ENCODE data around the gene CNTNAP2. TPM values are rescaled to one million over a fixed set of nuclear protein-coding genes. Genes with fewer than 3 reads are reported as not detected.

Gene CNTNAP2
- total RNA-seq, 1 donor from 2014 or later, result 0.49 TPM

DNA sequence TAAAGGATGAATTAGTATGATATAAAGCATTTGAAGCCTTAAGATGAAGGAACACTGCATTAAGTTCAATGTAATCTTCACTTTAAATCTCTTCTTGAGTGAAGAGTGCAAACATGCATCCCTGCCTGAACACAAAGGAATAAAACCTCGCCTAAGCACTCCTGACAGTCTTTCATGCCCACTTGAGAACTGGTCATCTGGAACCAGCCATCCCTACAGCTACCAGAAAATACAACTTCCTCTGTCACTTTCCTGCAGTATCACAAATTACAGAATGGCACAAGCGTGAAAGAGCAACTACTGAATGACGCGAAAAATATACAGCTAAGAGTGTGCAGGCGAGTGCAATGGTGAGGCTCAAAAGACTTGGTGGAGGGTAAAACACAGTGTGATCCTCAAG lies 1079.9 kb downstream of the CNTNAP2 start:
- intact Hi-C loops (cut with DNase I), result no loop called here
- DNase-seq (ENCODE audit: low spot score), result no peak

GRCh38 chr7:147197006-147197405 lies 1080.4 kb downstream of the CNTNAP2 start:
- DNase-seq (ENCODE audit: low spot score) (no peak), ATAC-seq (no peak)
- intact Hi-C loops (cut with DNase I), result no loop called here

More for the DNA sequence above, 1079.9 kb downstream of the CNTNAP2 start:
- no peak for ATAC-seq

GRCh38 chr7:147199868-147200267 lies 1083.3 kb downstream of the CNTNAP2 start:
- no peak for DNase-seq (ENCODE audit: low spot score)
- intact Hi-C loops (cut with DNase I), result no loop called here
- no peak for ATAC-seq

DNA sequence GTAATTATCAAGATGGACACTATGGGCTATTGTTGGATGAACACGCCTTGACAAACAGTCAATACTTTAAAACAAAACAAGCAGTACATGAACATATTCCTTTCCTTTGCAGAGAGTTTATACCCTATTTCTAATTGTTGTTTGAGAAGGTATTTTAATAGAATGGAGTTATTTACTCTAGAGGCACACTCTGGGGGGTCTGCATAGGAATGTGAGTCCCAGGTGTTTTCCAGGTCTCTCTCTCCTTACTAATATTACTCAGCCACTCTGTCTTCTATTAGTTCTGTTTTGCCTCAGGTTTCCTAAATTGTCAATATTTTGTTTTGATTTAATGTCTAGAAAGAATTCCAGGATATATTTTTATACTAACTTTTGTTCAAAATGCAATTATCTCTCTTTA lies 1091.4 kb downstream of the CNTNAP2 start:
- ATAC-seq, result no peak

GRCh38 chr7:147231275-147231674 lies 1114.7 kb downstream of the CNTNAP2 start:
- DNase-seq (ENCODE audit: low spot score) (no peak), ATAC-seq (no peak)
- intact Hi-C loops (cut with DNase I), result no loop called here

More for the DNA sequence above, 1091.4 kb downstream of the CNTNAP2 start:
- DNase-seq (ENCODE audit: low spot score), result no peak
- intact Hi-C loops (cut with DNase I), result no loop called here

GRCh38 chr7:147235645-147236382 lies 1119.2 kb downstream of the CNTNAP2 start:
- DNase-seq (ENCODE audit: low spot score), result no peak
- peak; percentile 90 for ATAC-seq
- intact Hi-C loops (cut with DNase I), result no loop called here

DNA sequence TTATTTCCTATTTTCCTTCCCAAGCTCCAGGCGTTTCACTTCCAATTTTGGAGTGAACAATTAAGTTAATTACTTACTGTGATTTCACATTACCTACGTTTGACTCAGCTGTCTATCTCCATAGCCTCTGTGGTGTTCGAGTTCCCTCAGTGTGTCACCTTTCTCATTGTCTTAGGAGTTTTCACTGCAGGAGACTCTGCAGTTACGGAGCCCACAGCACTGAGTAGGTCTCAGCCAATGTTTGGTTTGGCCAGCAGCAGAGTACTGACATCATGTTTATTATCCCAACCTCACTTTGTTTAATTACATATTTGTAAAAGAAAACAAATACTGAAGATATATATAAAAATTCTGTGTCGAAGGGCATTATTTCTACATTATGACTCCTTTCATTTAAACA lies 1123.9 kb downstream of the CNTNAP2 start:
- intact Hi-C loops (cut with DNase I), result no loop called here
- DNase-seq (ENCODE audit: low spot score), result no peak
- no peak for ATAC-seq

DNA sequence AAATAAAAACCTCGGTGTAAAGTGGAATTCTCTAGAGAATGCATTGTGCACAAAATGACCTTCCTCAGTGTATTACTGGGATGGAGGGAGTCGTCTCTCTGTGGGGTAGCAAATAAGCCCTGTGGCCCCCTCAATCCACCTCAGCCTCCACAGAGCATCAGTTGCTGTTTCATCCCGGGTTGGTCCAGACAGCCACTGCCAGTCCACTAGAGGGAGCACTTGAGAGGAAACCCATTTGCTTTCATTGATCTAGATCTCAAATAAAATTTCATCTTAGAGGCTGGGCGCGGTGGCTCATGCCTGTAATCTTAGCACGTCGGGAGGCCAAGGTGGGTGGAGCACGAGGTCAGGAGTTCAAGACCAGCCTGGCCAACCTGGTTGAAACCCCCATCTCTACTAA lies 1128.7 kb downstream of the CNTNAP2 start:
- ATAC-seq (peak; percentile 69), DNase-seq (ENCODE audit: low spot score) (peak; percentile 59)
- intact Hi-C loops (cut with DNase I), result no loop called here

DNA sequence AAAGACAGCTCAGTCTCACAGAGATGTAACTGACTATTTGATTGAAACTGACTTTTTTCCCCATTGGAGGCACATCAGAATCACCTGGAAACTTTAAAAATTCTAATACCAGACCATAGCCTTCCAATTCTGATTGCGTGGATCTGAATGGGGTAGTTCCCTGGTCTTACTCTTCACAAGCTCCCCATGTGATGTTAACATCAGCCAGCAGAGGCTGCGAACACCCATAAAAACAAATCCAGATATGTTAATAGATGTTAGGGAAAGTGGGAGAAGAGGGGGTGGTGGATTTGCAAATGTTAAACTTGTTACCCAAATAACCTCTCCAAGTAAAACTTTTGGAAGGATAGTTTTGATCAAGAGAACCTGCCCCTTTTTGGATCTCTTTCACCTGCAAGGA lies 1133.4 kb downstream of the CNTNAP2 start:
- DNase-seq (ENCODE audit: low spot score), result no peak
- intact Hi-C loops (cut with DNase I), result no loop called here
- ATAC-seq, result no peak

- DNase-seq (ENCODE audit: low spot score), result no peak
- intact Hi-C loops (cut with DNase I), result no loop called here
- no peak for ATAC-seq
Measured at GRCh38 chr7:147251751-147252325, 1135.2 kb downstream of the CNTNAP2 start.

- no peak for ATAC-seq
- intact Hi-C loops (cut with DNase I), result no loop called here
- DNase-seq (ENCODE audit: low spot score), result no peak
Measured at GRCh38 chr7:147261693-147262092, 1145.1 kb downstream of the CNTNAP2 start.

GRCh38 chr7:147265528-147265927 lies 1148.9 kb downstream of the CNTNAP2 start:
- intact Hi-C loops (cut with DNase I), result no loop called here
- ATAC-seq, result no peak

DNA sequence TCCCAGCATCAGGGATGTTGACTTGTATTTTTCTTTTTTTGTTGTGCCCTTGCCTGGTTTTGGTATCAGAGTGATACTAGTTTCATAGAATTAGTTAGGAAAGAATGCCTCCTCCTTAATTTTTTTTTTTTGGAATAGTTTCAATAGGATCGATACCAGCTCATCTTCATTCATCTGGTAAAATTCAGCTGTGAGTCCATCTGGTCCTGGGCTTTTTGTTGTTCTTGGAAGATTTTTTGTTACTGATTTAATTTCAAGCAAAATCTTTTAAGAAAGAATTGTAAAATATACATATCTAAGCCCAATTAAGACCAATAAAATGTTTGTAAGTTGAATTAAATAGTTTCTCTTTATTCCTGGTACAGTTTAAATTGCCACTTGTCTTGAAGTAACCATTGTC lies 1159.5 kb downstream of the CNTNAP2 start:
- DNase-seq (ENCODE audit: low spot score) (no peak), ATAC-seq (no peak)
- intact Hi-C loops (cut with DNase I), result no loop called here

More at GRCh38 chr7:147265528-147265927, 1148.9 kb downstream of the CNTNAP2 start:
- no peak for DNase-seq (ENCODE audit: low spot score)

DNA sequence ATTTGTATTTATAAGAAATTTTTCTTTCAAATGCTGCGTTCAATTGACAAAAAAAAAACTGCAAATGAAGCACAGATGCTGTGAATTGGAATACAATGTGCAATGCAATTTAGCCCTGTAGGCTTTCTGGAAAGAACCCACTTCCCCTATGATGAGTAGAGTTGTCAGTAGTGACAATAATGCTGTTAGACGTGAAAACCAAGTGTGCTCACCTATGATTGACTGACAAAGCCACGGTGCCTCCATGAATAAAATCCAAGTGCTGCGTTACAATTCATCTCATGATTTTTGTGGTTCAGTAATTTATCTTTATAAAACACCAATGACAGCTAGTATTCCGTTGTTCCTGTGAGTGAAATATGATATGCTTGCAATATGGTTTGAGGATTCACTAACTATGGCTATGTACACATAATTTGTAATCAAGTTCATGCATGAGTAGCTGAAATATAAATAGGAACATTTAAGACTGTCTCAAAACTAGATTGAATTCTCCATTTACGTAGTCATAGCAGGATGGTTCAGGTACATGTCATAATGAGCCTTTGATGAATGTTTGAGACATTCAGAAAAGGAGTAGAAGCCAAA lies 1160.3 kb downstream of the CNTNAP2 start:
- no peak for DNase-seq (ENCODE audit: low spot score)
- intact Hi-C loops (cut with DNase I), result no loop called here
- ATAC-seq, result no peak

DNA sequence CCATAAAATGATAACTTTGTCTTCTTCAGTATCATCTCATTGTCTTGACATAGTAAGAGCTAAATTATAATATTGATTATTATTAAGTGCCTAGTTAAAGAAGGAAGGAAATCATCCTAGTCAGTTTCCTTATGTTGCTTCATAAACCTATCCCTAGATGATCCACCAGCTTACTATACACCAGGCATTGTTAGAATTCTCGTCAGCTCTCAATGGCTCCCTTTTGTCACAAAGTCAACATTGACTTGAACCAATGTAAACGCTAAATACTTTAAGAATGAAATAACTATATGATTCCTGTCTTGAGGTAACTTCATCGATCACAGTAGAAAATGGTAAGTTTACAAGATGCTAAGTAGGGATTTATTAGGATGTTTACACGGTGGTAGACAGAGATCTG lies 1162.9 kb downstream of the CNTNAP2 start:
- ATAC-seq (no peak), DNase-seq (ENCODE audit: low spot score) (no peak)
- intact Hi-C loops (cut with DNase I), result no loop called here

GRCh38 chr7:147279964-147280374 lies 1163.4 kb downstream of the CNTNAP2 start:
- ATAC-seq, result no peak
- DNase-seq (ENCODE audit: low spot score), result no peak
- intact Hi-C loops (cut with DNase I), result no loop called here

GRCh38 chr7:147282204-147282603 lies 1165.6 kb downstream of the CNTNAP2 start:
- intact Hi-C loops (cut with DNase I), result no loop called here
- no peak for DNase-seq (ENCODE audit: low spot score)
- no peak for ATAC-seq

DNA sequence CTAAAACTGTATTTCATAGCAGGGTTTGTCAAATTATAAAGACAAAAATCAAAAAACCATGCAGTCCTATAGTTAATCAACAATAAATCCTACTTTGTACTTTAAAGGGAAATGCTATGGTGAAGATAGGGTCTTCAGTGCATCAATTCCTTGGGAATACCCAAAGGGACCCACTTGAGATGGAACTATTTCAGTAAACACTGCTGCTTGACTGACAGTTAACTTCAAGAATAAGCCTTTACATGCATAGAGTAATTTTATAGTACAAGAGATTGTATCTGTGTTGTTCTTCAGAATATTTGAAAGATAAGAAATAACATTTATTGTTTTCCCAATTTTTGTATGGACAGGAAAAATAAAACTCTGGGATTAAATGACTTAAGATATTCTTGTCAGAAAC lies 1179.6 kb downstream of the CNTNAP2 start:
- intact Hi-C loops (cut with DNase I), result no loop called here
- no peak for DNase-seq (ENCODE audit: low spot score)

DNA sequence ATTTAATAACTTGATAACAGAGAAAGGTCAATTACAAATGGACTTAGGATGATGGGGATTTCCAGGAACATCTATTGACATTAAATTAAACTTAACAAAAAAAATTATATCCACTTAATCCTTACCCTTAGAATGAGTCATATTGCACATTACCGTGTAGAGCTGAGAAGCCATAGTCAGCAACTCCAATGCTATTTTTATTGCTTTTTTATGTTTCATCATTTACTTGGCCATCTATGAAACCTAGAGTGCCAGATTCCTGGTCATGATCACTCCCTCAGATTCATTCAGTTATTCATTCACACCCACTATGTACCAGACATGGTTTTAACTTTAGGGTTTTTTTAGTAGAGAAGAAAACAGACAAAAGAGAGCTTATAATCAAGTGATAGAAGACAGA lies 1180.4 kb downstream of the CNTNAP2 start:
- intact Hi-C loops (cut with DNase I), result no loop called here
- DNase-seq (ENCODE audit: low spot score) (no peak), ATAC-seq (no peak)

More for the DNA sequence above, 1179.6 kb downstream of the CNTNAP2 start:
- ATAC-seq, result no peak

DNA sequence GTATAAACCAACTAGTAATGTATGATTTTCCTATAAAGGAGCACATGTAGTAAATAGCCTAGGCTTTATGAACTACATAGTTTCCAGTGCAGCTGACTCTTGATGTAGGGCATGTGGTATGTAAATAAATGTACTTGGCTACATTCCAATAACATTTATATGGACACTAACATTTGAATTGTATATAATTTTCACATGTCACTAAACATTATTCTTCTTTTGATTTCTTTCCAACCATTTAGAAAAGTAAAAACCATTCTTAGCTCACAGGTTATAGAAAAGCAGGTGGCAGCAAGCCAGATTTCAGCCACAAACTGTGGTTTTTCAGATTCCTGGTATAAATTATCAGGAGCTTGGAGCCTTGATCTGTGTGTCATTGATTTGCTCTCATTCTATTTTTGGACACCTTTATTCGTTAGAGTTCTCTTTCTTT lies 1182.0 kb downstream of the CNTNAP2 start:
- ATAC-seq (no peak), DNase-seq (ENCODE audit: low spot score) (no peak)
- intact Hi-C loops (cut with DNase I), result no loop called here

Data from sciatic nerve (tissue), 2 donors.